ENCODE data around the gene FAM171A2. TPM values are rescaled to one million over a fixed set of nuclear protein-coding genes. Genes with fewer than 3 reads are reported as not detected.

Gene FAM171A2
- total RNA-seq, 1 donor from 2014 or later, result 60.7 TPM

- DNase-seq (ENCODE audit: low spot score in 2 of 2), result peak; percentile 95 to 98
- FAIRE-seq, result no peak
Measured at GRCh38 chr17:44324571-44325275, 38.9 kb downstream of the FAM171A2 start, which contains the start of gene SLC25A39. SLC25A39 (minus strand) TSS chr17:44324823; CDS start chr17:44323562, 1,261 bp downstream.

- DNase-seq (ENCODE audit: low spot score in 2 of 2), result no peak
- FAIRE-seq, result no peak
Measured at GRCh38 chr17:44324092-44324570, 39.5 kb downstream of the FAM171A2 start.

GRCh38 chr17:44323359-44324091, 40.1 kb downstream of the FAM171A2 start:
- no peak for FAIRE-seq
- no peak for DNase-seq (ENCODE audit: low spot score in 2 of 2)

- DNase-seq (ENCODE audit: low spot score in 2 of 2), result no peak
- FAIRE-seq, result no peak
Measured at GRCh38 chr17:44322236-44322895, 41.3 kb downstream of the FAM171A2 start.

- DNase-seq (ENCODE audit: low spot score in 2 of 2) (no peak), FAIRE-seq (no peak)
Measured at GRCh38 chr17:44321246-44322120, 42.2 kb downstream of the FAM171A2 start.

GRCh38 chr17:44320066-44320465, 43.6 kb downstream of the FAM171A2 start:
- FAIRE-seq, result no peak
- no peak for DNase-seq (ENCODE audit: low spot score in 2 of 2)

GRCh38 chr17:44318077-44318892, 45.4 kb downstream of the FAM171A2 start:
- FAIRE-seq (no peak), DNase-seq (ENCODE audit: low spot score in 2 of 2) (no peak)

- FAIRE-seq, result no peak
Measured at GRCh38 chr17:44317545-44317944, 46.1 kb downstream of the FAM171A2 start.

GRCh38 chr17:44315760-44316731, 47.6 kb downstream of the FAM171A2 start:
- DNase-seq (ENCODE audit: low spot score in 2 of 2) (no peak), FAIRE-seq (no peak)

More at GRCh38 chr17:44317545-44317944, 46.1 kb downstream of the FAM171A2 start:
- no peak for DNase-seq (ENCODE audit: low spot score in 2 of 2)

- peak in 1 of 2 donors; percentile 56 for DNase-seq (ENCODE audit: low spot score in 2 of 2)
Measured at GRCh38 chr17:44314869-44315661, 48.6 kb downstream of the FAM171A2 start.

GRCh38 chr17:44314524-44314868, 49.2 kb downstream of the FAM171A2 start:
- FAIRE-seq (no peak), DNase-seq (ENCODE audit: low spot score in 2 of 2) (peak in 1 of 2 donors; percentile 42)

More at GRCh38 chr17:44314869-44315661, 48.6 kb downstream of the FAM171A2 start:
- FAIRE-seq, result no peak

GRCh38 chr17:44314031-44314430, 49.6 kb downstream of the FAM171A2 start:
- no peak for FAIRE-seq
- no peak for DNase-seq (ENCODE audit: low spot score in 2 of 2)

- no peak for FAIRE-seq
Measured at GRCh38 chr17:44312396-44313104, 51.1 kb downstream of the FAM171A2 start.

GRCh38 chr17:44311562-44312181, 52.0 kb downstream of the FAM171A2 start:
- no peak for DNase-seq (ENCODE audit: low spot score in 2 of 2)
- no peak for FAIRE-seq

More at GRCh38 chr17:44312396-44313104, 51.1 kb downstream of the FAM171A2 start:
- no peak for DNase-seq (ENCODE audit: low spot score in 2 of 2)

- DNase-seq (ENCODE audit: low spot score in 2 of 2), result no peak
Measured at GRCh38 chr17:44310609-44311376, 52.9 kb downstream of the FAM171A2 start.

More at GRCh38 chr17:44310609-44311376, 52.9 kb downstream of the FAM171A2 start:
- no peak for FAIRE-seq

All from frontal cortex (tissue), 4 donors.